ENCODE data around the gene TSGA10IP.
A peak's percentile ranks its signal among the peaks of the same experiment; 100 is the strongest.

The TSGA10IP gene

DNA sequence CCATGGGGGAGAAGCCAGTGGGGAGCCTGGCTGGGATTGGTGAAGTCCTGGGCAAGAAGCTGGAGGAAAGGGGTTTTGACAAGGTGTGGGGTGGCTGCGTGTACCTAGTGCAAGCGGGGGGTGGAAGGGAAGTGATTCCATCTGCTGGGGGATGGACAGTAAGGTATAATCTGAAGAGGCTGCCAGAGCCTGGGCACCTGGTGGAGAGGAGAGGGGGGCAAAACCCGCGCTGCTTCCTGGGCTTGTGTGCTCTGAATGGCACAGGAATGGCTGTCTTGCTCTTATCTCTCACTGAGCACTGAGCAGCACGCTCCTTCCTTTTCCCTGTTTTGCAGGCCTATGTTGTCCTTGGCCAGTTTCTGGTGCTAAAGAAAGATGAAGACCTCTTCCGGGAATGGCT lies 58.0 kb downstream of the TSGA10IP start:
- TF ChIP-seq, protein P1, sequence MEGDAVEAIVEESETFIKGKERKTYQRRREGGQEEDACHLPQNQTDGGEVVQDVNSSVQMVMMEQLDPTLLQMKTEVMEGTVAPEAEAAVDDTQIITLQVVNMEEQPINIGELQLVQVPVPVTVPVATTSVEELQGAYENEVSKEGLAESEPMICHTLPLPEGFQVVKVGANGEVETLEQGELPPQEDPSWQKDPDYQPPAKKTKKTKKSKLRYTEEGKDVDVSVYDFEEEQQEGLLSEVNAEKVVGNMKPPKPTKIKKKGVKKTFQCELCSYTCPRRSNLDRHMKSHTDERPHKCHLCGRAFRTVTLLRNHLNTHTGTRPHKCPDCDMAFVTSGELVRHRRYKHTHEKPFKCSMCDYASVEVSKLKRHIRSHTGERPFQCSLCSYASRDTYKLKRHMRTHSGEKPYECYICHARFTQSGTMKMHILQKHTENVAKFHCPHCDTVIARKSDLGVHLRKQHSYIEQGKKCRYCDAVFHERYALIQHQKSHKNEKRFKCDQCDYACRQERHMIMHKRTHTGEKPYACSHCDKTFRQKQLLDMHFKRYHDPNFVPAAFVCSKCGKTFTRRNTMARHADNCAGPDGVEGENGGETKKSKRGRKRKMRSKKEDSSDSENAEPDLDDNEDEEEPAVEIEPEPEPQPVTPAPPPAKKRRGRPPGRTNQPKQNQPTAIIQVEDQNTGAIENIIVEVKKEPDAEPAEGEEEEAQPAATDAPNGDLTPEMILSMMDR (conservative IDR thresholded peaks at IDR 0.05) = no peak
- H3K27ac ChIP-seq = peak overlapping the region; percentile 99

GRCh38 chr11:66004186-66004585 lies 58.9 kb downstream of the TSGA10IP start:
- H3K27ac ChIP-seq = peak overlapping the region; percentile 99
- TF ChIP-seq, protein P1 (conservative IDR thresholded peaks at IDR 0.05) = no peak

DNA sequence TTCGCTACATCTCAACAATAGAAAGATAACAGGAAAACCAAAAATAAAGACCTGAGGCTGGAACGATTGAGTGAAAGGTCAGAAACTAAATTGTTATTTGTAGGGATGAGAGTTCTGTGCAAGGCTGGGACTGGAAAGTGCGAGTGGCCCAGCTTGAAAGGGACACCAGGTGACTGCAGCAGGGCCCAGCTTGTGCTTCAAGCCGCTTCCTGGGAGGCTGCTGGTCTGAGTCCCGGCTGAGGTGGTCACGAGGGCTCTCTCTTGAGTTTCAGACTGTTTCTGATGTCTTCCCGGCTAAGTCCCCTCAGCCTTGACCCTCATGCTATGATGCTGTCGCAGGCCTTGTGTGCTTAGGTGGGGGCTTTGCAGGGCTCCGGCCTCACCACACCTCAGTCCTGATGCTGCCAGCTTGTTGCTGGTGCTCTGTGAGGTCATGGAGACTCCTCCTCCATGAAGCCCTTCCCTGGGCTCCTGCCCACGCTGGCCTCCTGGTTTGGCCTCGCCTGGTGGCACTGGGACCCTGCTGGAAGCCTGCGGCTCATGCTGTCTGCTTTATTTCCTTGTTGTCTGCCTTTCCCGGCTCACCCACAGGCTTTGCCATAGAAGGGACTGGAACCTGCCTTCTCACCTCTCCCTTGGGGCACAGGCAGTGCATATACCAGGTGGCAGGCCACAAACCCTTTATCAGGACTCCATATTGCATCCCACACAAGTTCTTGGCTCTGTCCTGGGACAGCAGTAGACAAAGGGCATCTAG lies 61.0 kb downstream of the TSGA10IP start:
- H3K27ac ChIP-seq = no peak overlapping the region
- TF ChIP-seq, protein P1 (conservative IDR thresholded peaks at IDR 0.05) = no peak

- no peak overlapping the region for H3K27ac ChIP-seq
Observed at GRCh38 chr11:66006891-66007176, 61.6 kb downstream of the TSGA10IP start.

DNA sequence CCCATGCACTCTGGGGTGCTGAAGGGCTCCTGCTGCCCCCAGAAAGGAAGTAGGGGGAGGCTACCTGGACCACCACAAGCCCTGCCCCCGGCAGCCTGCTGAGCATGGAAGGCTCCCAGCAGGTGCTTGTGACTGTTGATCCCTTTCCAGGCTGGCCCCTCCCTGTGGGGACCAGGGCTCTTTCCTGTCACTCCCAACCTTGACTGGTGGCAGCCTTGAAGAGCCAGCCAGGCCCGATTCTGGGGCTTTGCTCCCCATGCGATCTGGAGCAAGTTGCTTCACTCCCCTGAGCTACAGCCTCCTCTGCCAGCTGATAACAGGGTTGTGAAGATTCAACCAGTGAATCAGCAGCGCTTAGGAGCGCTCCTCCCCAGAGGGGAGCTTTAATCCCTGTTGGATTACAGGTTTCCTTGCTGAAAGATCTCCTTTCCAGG lies 61.9 kb downstream of the TSGA10IP start:
- TF ChIP-seq, protein P1 (conservative IDR thresholded peaks at IDR 0.05) = no peak
- no peak overlapping the region for H3K27ac ChIP-seq

More at GRCh38 chr11:66006891-66007176, 61.6 kb downstream of the TSGA10IP start:
- TF ChIP-seq, protein P1 (conservative IDR thresholded peaks at IDR 0.05) = no peak

DNA sequence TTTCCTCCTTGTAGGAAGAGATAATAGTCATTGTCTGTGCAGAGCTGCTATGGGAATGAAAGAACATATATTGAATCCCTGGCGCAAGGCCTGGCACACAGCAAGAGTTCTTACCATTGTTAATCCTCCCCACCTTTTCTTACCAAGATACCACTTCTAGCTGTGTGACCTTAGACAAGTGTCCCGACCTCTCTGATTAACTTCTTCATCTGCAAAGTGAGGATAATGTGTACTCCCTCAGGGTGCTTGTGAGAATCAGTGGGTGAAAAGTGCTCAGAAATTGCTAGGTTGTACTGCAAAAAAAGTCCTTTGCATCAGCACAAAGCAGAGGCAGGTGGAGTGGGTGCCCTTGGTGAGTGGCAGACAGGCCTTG lies 62.8 kb downstream of the TSGA10IP start:
- TF ChIP-seq, protein P1 (conservative IDR thresholded peaks at IDR 0.05) = no peak
- no peak overlapping the region; the same call in 1 of the 2 replicates for H3K27ac ChIP-seq

- TF ChIP-seq, protein P1 (conservative IDR thresholded peaks at IDR 0.05) = no peak
- no peak overlapping the region; the same call in 1 of the 2 replicates for H3K27ac ChIP-seq
Observed at GRCh38 chr11:66008468-66009101, 63.3 kb downstream of the TSGA10IP start.

All from VCaP (cell line).